Erythroblast (primary cell): Measurements from ENCODE around the gene CFAP73.

Experiments
- GATA1 ChIP-seq: IDR thresholded peaks from 2 replicates; pipeline ENCODE4 v1.6.1; 2011; ENCODE audit warnings: low read depth, mild to moderate bottlenecking, control low read depth, low read length, moderate library complexity
- POLR2A ChIP-seq: IDR thresholded peaks from 2 replicates; pipeline ENCODE4 v1.6.1; 2011; ENCODE audit warnings: mild to moderate bottlenecking, low read length

- TF ChIP-seq POLR2A (no peak), GATA1 (no peak)
These were observed 15.5 kb upstream of the CFAP73 start for GRCh38 chr12:113134071-113134470.
